Mucosa of rectum (tissue), 2 donors: ENCODE data around the gene ZNF783.

Experiments
- H3K27ac ChIP-seq, 2 donors: one replicate each; pipeline ENCODE4 v1.7.0; 2013; ENCODE audit warnings: inconsistent platforms in 2 of 2, low read depth in 2 of 2, low read length in 2 of 2
- H3K27me3 ChIP-seq, 2 donors: one replicate each; pipeline ENCODE4 v1.7.0; 2013; ENCODE audit warnings: low read length in 2 of 2; ENCODE audit not compliant: control insufficient read depth in 2 of 2, insufficient read depth in 2 of 2
- H3K36me3 ChIP-seq, 2 donors: one replicate each; pipeline ENCODE4 v1.7.0; 2013; ENCODE audit warnings: low read length in 2 of 2; ENCODE audit not compliant: control insufficient read depth in 2 of 2, insufficient read depth in 2 of 2
- H3K4me1 ChIP-seq, 2 donors: one replicate each; pipeline ENCODE4 v1.7.0; 2013; ENCODE audit warnings: low read length in 2 of 2, mild to moderate bottlenecking in 1 of 2; ENCODE audit not compliant: control insufficient read depth in 2 of 2, insufficient read depth in 2 of 2
- H3K4me3 ChIP-seq, 2 donors: one replicate each; pipeline ENCODE4 v1.7.0; 2013; ENCODE audit warnings: low read length in 2 of 2
- H3K9ac ChIP-seq, 2 donors: one replicate each; pipeline ENCODE4 v1.7.0; 2013; ENCODE audit warnings: low read length in 2 of 2, low read depth in 1 of 2, mild to moderate bottlenecking in 1 of 2
- H3K9me3 ChIP-seq, 2 donors: one replicate each; pipeline ENCODE4 v1.7.0; 2013; ENCODE audit warnings: low read length in 2 of 2; ENCODE audit not compliant: control insufficient read depth in 2 of 2
- donor health status: healthy.
- donor health status: Normal muscosa, but diverticular disease.

The ZNF783 gene

DNA sequence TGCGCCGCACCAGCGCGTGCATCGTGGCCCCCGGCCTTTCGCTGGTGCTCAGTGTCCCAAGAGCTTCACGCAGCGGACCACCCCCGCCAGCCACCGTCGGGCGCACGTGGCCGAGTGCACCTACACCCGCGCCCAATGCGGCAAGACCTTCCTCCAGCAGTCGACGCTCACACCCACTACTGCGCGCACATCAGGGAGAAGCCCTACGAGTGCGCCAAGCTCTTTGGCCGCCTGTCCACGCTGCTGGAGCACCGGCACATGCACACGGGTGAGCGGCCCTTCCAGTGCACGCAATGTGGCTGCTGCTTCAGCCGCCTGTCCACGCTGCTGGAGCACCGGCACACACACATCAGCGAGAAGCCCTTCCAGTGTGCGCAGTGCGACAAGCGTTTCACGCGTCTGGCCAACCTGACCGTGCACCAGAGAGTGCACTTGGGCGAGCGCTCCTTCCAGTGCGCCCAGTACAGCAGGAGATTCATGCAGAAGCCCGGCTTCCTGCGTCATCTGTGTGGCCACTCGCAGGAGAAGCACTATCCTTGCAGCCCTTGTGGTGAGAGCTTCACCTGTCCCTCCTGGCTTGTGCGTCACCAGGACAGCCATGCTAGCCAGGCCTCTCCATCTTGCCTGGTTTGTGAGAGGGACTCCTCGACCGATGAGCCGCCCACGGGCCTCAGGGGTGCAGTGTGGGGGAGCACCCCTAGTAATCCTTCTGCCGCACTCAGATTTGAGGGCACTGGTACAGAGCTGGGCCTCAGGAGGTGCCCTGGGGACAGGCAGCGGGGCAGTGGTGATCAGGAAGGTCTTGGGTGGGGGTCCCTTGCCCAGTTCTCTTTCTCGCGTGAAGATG, 32.9 kb downstream of the ZNF783 start:
- Histone ChIP-seq H3K27me3 (no peaks in the 10 kb centered on the region), H3K4me3 (no peak overlapping the region), H3K9ac (no peak overlapping the region), H3K27ac (no peak overlapping the region), H3K36me3 (peaks cover 0 to 7% of the 10 kb centered on the region in 2 donors), H3K9me3 (peaks cover 0 to 4% of the 10 kb centered on the region in 2 donors), H3K4me1 (no peaks in the 10 kb centered on the region)

DNA sequence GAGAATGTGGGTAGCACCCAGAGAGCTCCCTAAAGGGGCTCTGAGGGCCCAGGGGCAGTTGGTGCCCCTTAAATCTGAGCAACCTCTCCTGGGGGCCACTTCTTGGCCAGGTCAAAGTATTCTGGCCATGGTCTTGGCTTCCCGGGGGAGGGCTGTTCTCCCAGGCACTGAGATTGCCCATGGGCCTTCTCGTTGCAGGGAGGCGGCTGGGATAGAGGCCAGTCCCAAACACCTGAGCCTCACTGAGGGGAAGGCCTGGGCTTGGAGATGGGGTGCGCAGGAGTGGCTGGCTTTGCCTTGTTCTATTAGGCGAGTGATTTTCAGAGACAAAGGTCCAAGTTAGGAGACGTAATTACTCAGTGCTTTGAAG, 33.5 kb downstream of the ZNF783 start:
- Histone ChIP-seq H3K27ac (no peak overlapping the region), H3K9ac (no peak overlapping the region), H3K9me3 (peaks cover 0 to 4% of the 10 kb centered on the region in 2 donors), H3K4me1 (no peaks in the 10 kb centered on the region), H3K4me3 (no peak overlapping the region), H3K36me3 (peaks cover 0 to 7% of the 10 kb centered on the region in 2 donors), H3K27me3 (no peaks in the 10 kb centered on the region)

DNA sequence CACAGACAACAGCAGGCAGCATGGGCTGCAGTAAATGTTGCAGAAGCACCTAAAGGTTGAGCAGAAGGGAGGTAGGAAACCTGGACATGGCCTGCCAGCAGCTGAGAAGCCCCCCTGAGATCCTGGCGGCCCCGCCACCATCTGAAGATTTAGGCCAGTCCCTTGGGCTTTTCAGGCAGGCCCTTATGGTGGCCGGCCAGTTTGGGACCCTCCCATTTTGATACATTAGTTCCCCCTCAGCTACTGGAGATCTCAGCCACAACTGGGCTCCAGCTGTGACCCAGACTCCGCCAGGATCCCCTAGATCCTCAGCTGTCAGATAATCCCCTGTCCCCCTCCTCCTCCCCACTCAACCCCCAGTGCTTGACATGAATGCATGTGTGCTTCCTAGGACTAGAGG, 34.4 kb downstream of the ZNF783 start:
- Histone ChIP-seq H3K27ac (no peak overlapping the region), H3K9ac (no peak overlapping the region), H3K27me3 (no peaks in the 10 kb centered on the region), H3K36me3 (peaks cover 0 to 7% of the 10 kb centered on the region in 2 donors), H3K4me1 (no peaks in the 10 kb centered on the region), H3K4me3 (no peak overlapping the region), H3K9me3 (peaks cover 0 to 4% of the 10 kb centered on the region in 2 donors)

DNA sequence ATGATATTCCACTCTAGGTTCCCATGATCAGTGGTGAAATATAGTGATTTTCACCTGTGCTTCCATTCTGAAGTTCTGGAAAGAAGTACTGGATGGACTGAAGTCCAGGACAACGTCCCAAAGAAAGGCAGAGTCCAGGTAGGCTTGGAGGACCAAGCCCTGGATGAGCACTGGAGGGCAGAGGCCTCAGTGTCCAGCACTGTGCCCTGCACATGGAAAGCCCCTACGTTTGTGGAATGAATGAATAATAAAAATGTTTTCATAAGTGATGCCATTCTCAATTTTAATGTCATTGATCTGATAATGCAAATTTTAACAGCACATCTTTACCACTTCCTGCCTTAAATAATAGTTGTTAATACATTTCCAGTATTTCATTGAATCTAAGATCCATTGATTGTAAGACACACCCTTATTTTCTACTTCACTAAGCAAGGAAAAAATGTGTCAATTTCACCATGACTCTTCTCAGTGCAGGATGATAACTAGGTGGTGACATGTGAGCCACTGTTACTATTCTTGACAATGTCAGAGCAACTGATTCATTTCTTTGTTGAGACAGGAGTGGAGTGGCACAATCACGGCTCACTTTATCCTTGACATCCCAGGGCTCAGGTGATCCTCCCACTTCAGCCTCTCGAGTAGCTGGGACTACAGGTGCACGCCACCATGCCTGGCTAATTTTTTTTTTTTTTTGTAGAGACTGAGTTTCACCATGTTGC, 35.2 kb downstream of the ZNF783 start:
- Histone ChIP-seq H3K9ac (no peak overlapping the region), H3K27me3 (no peaks in the 10 kb centered on the region), H3K27ac (no peak overlapping the region), H3K9me3 (peaks cover 0 to 4% of the 10 kb centered on the region in 2 donors), H3K4me1 (no peaks in the 10 kb centered on the region), H3K4me3 (no peak overlapping the region), H3K36me3 (peaks cover 0 to 7% of the 10 kb centered on the region in 2 donors)

DNA sequence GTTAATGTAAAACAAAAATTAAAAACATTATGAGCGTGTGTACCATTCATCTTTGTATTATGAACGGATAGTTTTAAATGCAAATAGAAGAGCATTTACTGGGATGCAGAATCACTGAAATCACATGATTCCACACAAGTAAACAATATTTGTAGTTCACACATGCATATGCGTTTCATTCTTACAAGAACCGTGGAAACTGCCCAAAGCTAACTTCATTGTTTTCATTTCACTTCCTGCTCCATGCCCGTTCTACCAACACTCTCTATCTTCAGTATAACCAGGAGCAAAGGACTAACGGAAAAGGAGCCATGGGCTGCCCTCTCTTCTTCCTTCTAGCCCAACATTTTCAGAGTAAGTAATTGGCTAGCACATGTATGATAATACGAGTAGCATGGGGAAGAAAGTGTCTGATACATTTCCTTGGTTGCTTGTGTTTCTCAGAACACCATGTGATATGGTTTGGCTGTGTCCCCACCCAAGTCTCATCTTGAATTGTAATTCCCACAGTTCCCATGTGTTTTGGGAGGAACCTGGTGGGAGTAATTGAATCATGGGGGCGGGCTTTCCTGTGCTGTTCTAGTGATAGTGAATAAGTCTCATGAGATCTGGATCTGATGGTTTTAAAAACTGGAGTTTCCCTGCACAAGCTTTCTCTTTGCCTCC, 38.8 kb downstream of the ZNF783 start:
- Histone ChIP-seq H3K9ac (no peak overlapping the region), H3K27ac (no peak overlapping the region), H3K4me1 (no peaks in the 10 kb centered on the region), H3K27me3 (no peaks in the 10 kb centered on the region), H3K9me3 (peaks cover 0 to 4% of the 10 kb centered on the region in 2 donors), H3K36me3 (no peaks in the 10 kb centered on the region), H3K4me3 (no peak overlapping the region)

DNA sequence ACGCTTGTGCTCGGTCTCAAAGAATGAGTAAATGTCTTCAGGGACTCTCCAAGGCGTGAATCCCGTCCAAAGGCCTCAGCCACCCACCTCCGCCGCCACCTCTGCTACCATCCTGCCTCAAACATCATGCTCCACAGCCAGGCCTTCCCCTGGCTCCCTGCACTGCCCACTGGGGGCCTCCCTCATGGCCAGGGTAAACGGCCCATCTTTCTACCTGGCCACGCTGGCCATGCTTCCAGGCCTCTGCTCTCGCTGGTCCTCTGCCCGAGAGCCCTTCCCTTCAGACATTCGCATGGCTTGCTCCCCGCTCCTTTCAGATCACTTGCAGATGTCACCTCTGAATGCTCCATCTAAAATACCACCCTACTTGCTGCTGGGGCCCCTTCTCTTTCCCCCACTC, 40.2 kb downstream of the ZNF783 start:
- Histone ChIP-seq H3K4me3 (no peak overlapping the region), H3K9ac (no peak overlapping the region), H3K27me3 (no peaks in the 10 kb centered on the region)

DNA sequence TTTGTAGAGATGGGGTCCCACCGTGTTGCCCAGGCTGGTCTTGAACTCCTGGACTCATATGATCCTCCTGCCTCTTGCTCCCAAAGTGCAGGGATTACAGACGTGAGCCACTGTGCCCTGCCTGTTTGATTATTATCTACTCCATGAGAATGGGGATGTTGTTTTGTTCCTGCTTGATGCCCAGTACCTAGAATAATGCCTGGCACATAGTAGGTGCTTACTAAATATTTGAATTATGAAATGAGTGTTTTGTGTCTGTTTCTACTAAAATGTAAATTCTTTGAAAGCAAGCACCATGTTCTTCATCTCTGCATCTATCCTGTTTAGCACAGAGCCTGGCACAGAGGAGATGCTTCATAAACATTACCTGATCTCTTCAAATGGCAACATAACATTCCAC, 40.9 kb downstream of the ZNF783 start:
- peaks cover 0 to 4% of the 10 kb centered on the region in 2 donors for H3K9me3 ChIP-seq
- no peak overlapping the region for H3K4me3 ChIP-seq
- H3K9ac ChIP-seq: no peak overlapping the region
- H3K4me1 ChIP-seq: no peaks in the 10 kb centered on the region
- H3K27me3 ChIP-seq: no peaks in the 10 kb centered on the region
- no peak overlapping the region for H3K27ac ChIP-seq
- no peaks in the 10 kb centered on the region for H3K36me3 ChIP-seq

More for the DNA sequence above, 40.2 kb downstream of the ZNF783 start:
- no peaks in the 10 kb centered on the region for H3K36me3 ChIP-seq
- no peak overlapping the region for H3K27ac ChIP-seq
- no peaks in the 10 kb centered on the region for H3K4me1 ChIP-seq
- H3K9me3 ChIP-seq: peaks cover 0 to 4% of the 10 kb centered on the region in 2 donors

DNA sequence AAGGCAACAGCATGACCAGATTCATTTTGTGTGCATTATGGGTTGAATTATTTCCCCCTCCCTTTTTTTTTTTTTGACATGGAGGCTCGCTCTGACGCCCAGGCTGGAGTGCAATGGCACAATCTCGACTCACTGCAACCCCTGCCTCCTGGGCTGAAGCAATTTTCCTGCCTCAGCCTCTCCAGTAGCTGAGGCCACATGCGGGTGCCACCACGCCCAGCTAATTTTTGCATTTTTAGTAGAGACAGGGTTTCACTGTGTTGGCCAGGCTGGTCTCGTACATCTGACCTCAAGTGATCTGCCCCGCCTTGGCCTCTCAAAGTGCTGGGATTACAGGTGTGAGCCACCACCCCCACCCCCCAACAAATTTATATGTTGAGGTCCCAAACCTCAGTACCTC, 42.0 kb downstream of the ZNF783 start:
- Histone ChIP-seq H3K36me3 (no peaks in the 10 kb centered on the region), H3K27ac (no peak overlapping the region), H3K9ac (no peak overlapping the region), H3K4me1 (no peaks in the 10 kb centered on the region), H3K27me3 (no peaks in the 10 kb centered on the region), H3K4me3 (no peak overlapping the region), H3K9me3 (no peaks in the 10 kb centered on the region)

DNA sequence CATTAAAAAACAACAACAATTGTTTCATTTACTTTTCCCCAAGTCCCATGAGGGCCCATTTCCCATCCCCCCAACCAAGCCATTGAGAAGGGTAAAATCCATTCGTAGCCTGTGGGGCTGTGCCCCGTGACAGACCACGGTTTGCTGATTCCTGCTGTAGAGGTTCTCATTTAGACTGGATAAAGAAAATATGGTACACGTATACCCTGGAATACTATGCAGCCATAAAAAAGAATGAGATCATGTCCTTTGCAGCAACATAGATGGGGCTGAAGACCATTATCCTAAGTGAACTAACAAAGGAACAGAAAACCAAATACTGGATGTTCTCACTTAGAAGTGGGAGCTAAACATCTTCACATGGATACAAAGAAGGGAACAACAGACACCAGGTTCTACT, 44.9 kb downstream of the ZNF783 start:
- no peak overlapping the region for H3K4me3 ChIP-seq
- H3K27me3 ChIP-seq: no peaks in the 10 kb centered on the region
- no peak overlapping the region for H3K27ac ChIP-seq
- no peaks in the 10 kb centered on the region for H3K36me3 ChIP-seq
- H3K9ac ChIP-seq: no peak overlapping the region
- H3K9me3 ChIP-seq: no peaks in the 10 kb centered on the region
- H3K4me1 ChIP-seq: no peaks in the 10 kb centered on the region
